Dermis blood vessel endothelial cell (primary cell): ENCODE data around the gene GDF15. TPM values are rescaled to one million over a fixed set of nuclear protein-coding genes. Genes with fewer than 3 reads are reported as not detected.

Experiments used
- DNase-seq: peaks from one replicate; pipeline ENCODE4 v3.0.0; 2010
- total RNA-seq: library from RNA; depleted of rRNA; stranded (reverse); fragments of >200 nt; gene quantifications from 2 replicates; pipeline ENCODE4 v1.2.3, GENCODE V29; 2014

Gene GDF15
- total RNA-seq, 1 donor from 2014 or later, result 152 TPM

GRCh38 chr19:18419699-18420460 lies 33.9 kb downstream of the GDF15 start:
- DNase-seq, result peak; percentile 54

- no peak for DNase-seq
These were observed 35.0 kb downstream of the GDF15 start for GRCh38 chr19:18420930-18421329.

- no peak for DNase-seq
These were observed 35.5 kb downstream of the GDF15 start for GRCh38 chr19:18421371-18421959.

GRCh38 chr19:18422530-18423191 lies 36.7 kb downstream of the GDF15 start:
- DNase-seq, result no peak

- DNase-seq, result no peak
These were observed 37.5 kb downstream of the GDF15 start for GRCh38 chr19:18423258-18424020.

GRCh38 chr19:18424122-18424889 lies 38.3 kb downstream of the GDF15 start:
- no peak for DNase-seq

- no peak for DNase-seq
These were observed 39.0 kb downstream of the GDF15 start for GRCh38 chr19:18424890-18425514.

- DNase-seq, result no peak
These were observed 39.8 kb downstream of the GDF15 start for GRCh38 chr19:18425515-18426415.

GRCh38 chr19:18426416-18426767 lies 40.4 kb downstream of the GDF15 start:
- DNase-seq, result no peak

- DNase-seq, result no peak
These were observed 41.3 kb downstream of the GDF15 start for GRCh38 chr19:18427080-18427742.

GRCh38 chr19:18427743-18428113 lies 41.8 kb downstream of the GDF15 start:
- DNase-seq, result no peak

GRCh38 chr19:18428173-18428786 lies 42.3 kb downstream of the GDF15 start:
- no peak for DNase-seq

GRCh38 chr19:18428787-18429674 lies 43.1 kb downstream of the GDF15 start:
- DNase-seq, result peak; percentile 83

GRCh38 chr19:18429717-18430416 lies 43.9 kb downstream of the GDF15 start:
- DNase-seq, result no peak

- no peak for DNase-seq
These were observed 44.6 kb downstream of the GDF15 start for GRCh38 chr19:18430417-18431144.

- DNase-seq, result no peak
These were observed 45.6 kb downstream of the GDF15 start for GRCh38 chr19:18431351-18432197.
